T-helper 2 cell treated with Interferon-gamma antibody and Interleukin-4, amounts not matched to agents 100 ng/mL and 5 ng/mL, for 36 hours (primary cell): ENCODE results near the gene ZNF322. TPM values are rescaled to one million over a fixed set of nuclear protein-coding genes. Genes with fewer than 3 reads are reported as not detected.
"Not testable (repeated sequence)": the region's sequence is repeated elsewhere in the genome, so short reads cannot be mapped to it uniquely, and the experiment has no call there.

Experiments
- intact Hi-C: fragments of 100-400 bp; cut with micrococcal nuclease; formaldehyde crosslinking; loops from one replicate; pipeline ENCODE4 v1.15.1; 2023
- total RNA-seq: library from RNA; stranded (reverse); gene quantifications from 2 replicates; pipeline ENCODE4 v1.2.3, GENCODE V29; 2022

ZNF322 gene, protein sequence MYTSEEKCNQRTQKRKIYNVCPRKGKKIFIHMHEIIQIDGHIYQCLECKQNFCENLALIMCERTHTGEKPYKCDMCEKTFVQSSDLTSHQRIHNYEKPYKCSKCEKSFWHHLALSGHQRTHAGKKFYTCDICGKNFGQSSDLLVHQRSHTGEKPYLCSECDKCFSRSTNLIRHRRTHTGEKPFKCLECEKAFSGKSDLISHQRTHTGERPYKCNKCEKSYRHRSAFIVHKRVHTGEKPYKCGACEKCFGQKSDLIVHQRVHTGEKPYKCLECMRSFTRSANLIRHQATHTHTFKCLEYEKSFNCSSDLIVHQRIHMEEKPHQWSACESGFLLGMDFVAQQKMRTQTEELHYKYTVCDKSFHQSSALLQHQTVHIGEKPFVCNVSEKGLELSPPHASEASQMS
- total RNA-seq, result 10.7 and 11.7 TPM in 2 replicates

DNA sequence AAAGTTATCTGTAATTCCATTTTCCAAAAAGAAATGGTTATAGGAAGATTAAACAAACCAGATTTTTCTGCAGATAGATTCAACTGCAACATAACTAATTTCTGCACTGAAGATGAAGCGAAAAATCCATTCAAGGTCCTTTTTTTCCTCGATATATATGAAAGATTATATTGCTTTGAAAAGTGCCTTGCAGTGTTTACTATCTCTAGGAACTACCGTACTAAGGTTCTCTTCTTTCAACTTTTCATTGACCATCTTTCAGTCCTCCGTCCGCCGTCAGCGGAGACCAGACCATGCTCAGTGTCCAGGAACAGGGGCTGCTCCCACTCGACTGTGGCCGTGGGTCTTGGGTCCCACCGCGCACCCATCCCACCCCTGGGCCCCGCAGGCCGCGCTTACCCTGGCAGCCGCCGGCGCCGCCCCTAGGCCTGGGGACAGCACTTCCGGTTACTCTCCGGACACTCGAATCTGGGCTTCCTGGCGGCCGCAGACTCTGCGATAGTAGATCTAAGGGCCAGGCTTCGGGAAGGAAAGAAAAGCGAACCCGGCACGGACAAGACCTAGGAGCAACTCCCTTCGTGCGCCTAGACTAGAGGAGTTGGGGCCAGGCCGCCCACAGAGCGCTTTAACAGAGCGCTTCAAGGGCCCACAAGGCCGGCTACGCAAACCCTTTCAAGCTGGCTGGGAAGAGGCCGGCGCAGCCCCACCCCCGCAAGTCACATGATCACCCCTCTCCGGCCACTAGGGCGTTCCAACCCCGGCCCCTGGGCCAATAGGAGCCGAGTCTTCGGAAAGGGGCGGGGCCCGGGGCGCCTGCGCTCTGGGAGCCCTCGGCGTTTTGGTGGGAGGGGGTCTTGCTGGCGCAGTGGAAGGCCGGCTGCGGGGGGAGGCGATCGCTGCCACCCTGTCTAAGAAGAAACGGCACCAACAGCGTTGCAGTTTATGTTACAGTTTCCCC is at the start of gene ZNF322:
TSS of gene ZNF322 (minus strand) at position 705 of the 958 bp plus-strand sequence. CDS start 21,193 bp downstream, outside the sequence.
- intact Hi-C loops, result no loop called here

DNA sequence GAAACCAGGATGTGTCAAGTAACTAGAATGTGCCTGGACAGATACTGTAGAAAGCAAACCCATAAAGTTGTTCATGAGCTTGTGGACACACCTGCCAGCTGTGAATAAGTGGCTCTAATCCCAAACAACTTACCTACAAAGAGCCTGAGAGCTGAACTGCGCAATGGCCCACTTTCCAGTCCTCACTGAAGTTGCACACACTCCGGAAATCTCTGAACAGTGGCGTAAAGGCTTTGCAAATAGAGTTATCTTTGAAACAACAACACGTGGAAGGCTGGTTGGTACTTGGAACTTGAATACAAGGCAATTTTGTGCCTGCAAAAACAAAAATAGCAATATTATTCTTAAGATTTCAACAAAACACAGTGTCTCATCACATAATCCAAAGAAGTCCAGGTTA is 46.2 kb upstream of the ZNF322 start:
- intact Hi-C loops, result not testable (repeated sequence)

DNA sequence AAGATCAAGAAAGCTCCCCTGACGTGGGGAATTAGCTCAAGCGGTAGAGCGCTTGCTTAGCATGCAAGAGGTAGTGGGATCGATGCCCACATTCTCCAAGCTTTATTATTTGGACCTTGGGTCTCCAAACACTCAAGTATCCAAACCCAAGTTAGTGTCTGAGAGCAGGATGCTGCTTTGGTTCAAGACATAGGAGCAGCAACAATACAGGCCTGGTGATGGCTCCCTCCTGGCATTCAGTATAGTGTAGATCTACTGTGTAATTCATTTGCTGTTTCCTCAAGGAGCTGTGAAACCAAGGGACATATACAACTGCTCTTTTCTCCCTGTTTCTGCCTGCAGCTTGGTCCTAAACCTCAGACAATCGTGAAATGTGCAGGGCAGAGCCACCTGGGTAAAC is 45.8 kb upstream of the ZNF322 start:
- intact Hi-C loops, result not testable (repeated sequence)

DNA sequence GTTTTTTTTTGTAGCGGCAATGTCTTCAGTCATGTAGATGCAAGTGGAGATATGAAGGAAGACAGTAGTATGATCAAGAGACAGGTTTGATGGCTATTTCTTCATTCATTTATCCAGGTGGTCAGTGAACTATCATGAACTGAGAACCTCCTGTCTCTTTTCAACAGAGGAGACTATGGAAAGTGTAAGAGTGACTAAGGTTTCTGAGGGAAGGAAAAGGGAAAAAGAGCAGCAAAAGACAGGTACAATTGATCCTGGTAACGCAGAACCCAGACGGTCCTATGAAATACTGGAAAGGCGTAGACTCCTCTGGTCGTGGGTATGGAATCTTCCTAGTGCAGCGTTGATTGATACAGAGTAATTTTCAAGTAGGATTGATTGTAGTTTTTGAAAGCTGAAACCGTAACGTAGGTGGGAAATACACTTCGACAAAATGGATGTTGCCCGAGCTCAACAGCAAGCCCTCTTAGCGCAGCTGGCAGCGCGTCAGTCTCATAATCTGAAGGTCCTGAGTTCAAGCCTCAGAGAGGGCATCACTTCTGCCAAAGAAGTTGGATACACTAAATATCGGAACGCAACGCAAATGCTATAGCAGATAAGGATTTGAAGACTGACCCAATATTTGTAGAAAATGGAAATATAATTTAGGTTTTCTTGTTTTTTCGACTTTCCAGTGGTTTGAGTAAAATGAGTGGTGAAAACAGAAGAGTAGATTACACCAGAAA is 41.6 kb upstream of the ZNF322 start:
- intact Hi-C loops, result not testable (repeated sequence)

DNA sequence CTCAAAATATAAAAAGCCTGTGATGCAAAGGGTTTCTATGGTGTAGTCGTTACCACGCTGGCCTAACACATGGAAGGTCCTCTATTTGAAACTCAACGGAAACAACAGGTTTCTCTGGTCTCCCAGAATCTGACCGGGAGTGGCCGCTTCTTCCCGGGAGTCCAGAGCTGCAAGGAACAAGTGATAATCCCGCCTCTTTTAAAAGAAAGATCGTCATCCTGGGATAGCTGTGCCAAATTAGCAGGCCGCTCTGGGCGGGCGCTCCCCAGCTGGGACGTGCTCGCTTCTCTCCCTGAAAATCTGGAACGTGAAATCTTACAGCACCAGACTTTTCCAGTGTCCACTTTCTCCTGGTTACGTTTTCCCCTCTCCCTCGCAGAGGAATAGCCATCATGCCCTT is 38.0 kb upstream of the ZNF322 start:
- intact Hi-C loops, result not testable (repeated sequence)

DNA sequence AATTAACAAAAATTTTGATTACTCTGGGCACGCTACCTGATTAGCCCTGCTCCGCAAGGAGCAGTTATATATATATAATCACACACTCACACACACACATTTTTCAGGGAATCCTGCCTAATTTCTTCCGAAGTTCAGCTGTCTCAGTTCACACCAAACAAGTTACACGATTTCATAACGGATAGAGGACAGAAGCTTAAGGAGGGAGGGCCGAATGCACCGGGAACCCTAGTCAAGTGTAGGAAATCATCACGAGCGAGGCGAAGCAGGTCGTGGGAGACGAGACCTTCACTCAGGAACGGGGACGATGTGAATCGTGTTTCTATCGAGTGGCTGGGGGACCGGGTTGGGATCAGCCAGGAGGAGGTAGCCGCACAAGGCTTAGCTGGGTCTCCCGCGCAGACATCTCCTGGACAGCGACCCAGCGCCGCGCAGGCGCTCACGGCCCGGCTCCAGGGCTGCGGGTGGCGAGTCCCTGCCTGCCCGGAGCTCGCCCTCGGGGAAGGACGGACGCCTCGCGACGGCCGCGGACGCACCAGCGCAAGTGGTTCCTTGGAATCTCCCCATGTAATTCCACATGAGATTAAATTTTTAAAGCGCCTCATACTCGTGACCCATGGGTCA is 29.9 kb upstream of the ZNF322 start:
- intact Hi-C loops, result not testable (repeated sequence)

DNA sequence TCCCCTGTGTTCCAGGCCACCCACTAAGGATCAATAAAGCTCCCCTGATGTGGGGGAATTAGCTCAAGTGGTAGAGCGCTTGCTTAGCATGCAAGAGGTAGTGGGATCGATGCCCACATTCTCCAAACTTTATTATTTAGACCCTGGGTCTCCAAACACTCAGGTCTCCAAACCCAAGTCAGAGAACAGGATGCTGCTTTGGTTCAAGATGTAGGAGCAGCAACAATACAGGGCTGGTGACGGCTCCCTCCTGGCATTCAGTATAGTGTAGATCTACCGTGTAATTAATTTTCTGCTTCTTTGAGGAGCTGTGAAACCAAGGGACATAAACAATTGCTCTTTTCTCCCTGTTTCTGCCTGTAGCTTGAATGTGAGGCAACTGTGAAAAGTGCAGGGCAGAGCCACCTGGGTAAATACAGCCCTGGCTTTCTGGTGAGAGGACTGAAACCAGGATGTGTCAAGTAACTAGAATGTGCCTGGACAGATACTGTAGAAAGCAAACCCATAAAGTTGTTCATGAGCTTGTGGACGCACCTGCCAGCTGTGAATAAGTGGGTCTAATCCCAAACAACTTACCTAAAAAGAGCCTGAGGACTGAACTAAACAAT is 23.0 kb upstream of the ZNF322 start:
- intact Hi-C loops, result not testable (repeated sequence)

DNA sequence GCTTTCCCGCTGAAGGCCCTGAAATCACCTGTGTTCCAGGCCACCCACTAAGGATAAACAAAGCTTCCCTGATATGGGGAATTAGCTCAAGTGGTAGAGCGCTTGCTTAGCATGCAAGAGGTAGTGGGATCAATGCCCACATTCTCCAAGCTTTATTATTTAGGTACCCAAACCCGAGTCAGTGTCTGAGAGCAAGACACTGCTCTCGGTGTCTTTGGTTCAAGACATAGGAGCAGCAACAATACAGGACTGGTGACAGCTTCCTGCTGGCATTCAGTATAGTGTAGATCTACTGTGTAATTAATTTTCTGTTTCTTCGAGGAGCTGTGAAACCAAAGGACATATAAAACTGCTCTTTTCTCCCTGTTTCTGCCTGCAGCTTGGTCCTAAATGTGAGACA is 13.7 kb upstream of the ZNF322 start:
- intact Hi-C loops, result not testable (repeated sequence)

DNA sequence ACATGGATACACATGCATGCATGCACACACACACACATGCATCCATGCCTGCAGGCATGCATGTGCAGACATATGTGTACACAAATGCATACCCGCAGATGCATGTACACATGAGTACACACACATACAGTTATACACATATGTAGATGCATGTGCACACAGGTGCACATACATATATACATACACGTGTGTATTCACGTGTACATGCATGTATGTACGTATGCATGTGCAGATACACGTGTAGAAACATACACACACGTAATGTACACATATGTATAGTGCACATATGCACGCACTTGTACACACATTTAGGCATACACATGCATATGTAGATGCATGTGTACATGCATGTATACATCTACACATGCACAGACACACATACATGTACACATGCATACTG is 11.0 kb upstream of the ZNF322 start:
- intact Hi-C loops, result not testable (repeated sequence)

DNA sequence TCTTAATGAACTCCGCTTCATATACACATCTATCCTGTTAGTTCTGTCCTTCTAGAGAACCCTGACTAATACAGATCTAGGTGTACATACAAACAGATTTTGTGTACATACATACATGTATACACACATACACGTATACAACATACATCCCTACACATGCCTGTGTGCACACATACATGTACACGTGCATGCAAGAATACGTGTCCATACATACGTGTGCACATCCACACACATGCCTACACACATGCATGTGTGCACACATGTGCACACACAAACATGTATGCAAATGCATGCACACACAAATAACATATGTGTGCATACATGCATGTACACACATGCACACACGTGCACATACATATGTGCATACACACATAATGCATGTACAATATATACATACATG is 10.5 kb upstream of the ZNF322 start:
- intact Hi-C loops, result not testable (repeated sequence)

DNA sequence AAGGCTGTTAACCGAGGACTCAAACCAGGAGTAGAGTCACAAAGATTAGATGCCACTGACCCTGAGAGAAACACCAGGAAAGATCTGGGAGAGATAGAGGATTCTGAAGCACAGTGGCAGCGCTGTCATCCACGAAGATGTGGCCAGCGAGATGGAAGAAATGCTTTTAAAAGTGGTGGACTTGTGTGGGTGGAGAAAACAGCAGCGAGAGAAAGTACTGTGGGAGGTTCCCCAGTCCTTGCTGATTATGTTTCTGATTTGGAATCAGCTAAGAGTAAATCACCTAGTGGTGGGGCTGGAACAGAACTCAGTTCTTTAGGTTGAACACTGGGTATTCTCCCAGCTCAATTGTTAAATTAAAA is 435 bp upstream of the ZNF322 start:
- intact Hi-C loops, result no loop called here

DNA sequence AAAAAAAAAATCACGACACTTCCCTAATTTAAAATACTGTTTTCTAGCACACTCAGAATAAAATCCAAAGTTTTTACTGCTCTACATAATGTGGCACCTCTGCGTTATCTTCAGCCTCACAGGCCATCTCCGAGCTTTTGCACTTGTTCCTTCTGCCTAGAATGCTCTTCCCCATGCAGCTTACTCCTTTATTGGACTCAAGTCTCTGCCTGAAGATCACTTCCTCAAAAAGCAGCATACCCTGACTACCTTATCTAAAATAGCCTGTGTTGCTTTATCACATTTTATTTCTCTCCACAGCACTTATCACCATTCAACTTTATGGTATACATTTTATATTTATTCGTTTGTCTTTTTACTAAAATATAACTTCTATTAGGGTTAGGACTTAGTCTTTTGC is 2.3 kb downstream of the ZNF322 start:
- intact Hi-C loops, result no loop called here

DNA sequence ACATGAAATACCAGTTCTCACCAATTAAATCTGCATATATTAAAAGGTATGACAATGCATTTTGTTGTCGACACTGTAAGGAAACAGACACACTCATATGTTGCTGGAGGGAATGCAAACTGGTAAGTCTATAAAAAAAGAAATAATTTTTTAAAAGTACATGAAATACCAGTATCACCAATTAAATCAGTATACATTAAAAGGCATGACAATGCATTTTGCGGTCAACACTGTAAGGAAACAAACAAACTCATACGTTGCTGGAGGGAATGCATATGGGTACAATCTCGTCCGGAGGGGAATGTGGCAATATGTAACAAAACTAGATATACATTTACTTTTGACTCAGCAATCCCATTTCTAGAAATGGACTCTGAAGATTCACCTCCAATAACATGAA is 6.5 kb downstream of the ZNF322 start:
- intact Hi-C loops, result no loop called here

DNA sequence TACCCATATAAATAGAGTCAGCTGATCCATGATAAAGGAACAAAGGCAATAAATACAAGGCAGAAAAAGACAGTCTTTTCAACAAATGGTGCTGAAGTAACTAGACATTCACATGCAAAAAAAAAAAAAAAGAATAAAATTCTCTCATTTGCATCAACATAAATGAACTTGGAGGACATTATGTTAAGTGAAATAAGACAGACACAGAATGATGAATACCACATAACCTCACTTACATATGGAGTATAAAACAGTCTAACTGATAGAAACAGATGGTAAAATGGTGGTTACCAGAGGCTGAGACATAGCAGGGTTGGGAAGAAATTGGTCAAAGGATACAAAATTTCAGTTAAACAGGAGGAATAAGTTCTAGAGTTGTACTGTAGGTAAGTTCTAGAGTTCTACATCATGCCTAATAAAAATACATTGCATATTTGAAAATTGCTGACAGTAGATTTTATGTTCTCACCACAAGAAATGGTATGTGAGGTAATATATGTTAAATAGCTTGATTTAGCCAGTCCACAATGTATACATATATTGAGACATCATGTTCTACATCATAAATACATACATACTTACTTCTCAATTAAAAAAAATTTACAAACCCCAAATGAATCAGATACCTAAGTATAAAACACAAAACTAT is 8.3 kb downstream of the ZNF322 start:
- intact Hi-C loops, result no loop called here

DNA sequence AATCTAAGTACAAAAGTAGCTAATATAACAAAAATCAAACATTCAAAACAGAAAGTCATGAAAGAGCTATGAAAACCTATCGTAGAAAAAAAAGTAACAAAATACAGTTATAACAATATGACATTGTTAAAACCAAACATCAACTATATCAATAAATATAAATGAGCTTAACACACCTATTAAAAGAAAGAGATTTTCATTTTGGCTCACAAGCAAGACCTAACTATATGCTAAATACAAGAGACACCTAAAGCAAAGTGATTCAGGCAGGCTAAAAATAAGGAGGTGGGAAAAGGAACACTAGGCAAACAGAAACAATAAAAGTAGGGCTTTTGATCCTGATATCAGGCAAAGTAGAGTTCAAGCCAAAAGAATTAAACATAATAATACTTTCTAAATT is 13.5 kb downstream of the ZNF322 start:
- intact Hi-C loops, result no loop called here

DNA sequence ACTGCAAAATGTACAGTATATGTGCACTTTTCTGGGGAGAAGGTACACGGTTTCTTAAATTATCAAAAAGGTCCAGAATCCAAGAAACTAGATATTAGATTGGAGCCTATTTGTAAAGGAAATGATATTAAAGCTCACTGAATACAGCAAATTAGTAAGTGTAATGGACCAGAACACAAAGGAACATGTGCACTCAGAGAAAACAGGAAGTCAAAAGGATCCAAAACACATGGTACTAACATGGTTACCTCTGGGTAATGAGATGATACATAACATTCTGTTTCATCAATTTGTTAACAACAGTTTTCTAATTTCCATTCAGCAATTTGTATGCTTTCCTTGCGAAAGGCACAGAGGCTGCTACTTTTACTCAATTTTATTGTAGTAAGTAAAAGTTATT is 18.7 kb downstream of the ZNF322 start:
- intact Hi-C loops, result no loop called here

DNA sequence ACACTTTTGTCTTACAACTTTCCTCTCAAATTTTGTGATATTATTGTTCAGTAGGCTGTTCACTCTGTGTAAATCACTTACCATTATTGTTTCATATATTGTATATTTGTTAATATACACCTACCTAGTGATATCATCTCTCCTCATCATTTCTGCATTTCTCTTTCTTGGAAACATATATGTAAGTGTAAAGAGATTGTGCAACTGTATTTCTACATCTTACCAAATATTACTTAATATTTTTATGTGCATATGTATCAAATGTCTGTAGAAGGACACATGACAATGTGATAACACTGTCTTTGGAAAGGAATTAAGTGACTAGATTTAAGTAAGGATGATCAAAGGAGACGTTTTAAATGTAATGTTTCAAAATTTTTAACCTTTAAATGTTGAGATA is 30.2 kb downstream of the ZNF322 start:
- intact Hi-C loops, result no loop called here

DNA sequence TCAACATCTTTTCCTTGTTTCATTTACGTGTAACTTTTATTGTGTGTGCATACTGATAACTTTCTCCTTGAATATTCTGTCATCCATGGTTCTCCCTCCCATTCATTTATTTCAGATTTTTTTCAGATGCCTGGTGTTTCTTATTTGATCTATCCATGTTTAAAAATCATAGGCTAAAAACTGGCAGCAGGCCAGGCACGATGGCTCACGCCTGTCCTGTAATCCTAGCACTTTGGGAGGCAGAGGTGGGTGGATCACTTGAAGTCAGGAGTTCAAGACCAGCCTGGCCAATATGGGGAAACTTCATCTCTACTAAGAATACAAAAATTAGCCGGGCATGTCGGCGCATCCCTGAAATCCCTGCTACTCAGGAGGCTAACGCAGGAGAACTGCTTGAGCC is 31.7 kb downstream of the ZNF322 start:
- intact Hi-C loops, result no loop called here

DNA sequence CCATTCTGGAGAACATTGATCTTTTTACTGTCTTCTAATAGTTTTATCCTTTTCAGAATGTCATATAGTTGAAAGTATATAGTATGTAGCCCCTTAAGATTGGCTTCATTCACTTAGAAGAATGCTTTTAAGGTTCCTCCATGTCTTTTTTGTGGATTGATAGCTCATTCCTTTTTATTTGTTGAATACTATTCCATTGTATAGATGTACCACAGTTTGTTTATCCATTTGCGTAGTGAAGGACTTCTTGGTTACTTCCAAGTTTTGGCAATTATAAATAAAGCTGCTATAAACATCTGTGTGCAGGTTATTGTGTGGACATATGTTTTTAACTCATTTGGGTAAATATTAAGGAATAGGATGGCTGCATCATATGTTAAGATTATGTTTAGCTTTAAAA is 35.0 kb downstream of the ZNF322 start:
- intact Hi-C loops, result no loop called here

DNA sequence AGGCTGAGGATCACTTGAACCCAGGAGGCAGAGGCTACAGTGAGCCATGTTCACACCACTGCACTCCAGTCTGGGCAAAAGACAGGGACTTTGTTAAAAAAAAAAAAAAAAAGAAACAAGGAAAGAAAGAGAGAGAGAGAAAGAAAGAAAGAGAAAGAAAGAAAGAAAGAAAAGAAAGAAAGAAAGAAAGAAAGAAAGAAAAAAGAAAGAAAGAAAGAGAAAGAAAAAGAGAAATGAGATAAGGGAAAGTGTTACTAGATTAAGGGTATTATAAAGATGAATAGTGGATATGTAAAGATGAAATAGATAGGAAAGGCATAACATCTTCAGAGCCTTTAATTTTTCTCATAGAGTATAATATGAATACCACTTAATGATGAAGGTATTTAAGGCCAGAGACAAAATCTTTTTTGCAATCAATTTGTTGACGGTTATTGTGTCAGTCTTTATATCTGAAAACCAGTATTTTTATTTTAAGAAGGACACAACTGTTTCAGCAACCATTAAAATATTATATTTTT is 36.1 kb downstream of the ZNF322 start:
- intact Hi-C loops, result no loop called here
